22Rv1 (cell line): ENCODE measurements around the gene MIEF1.

Experiments
- ZFX ChIP-seq: fragments of 450-650 bp; IDR thresholded peaks from 2 replicates; pipeline ENCODE4 v1.6.1; 2017; ENCODE audit warnings: antibody characterized with exemption, borderline replicate concordance
- TF ChIP-seq, protein P1 (sequence below): fragments of 450-650 bp; IDR thresholded peaks from 2 replicates; pipeline ENCODE4 v1.5.1; 2017; ENCODE audit warnings: mild to moderate bottlenecking

DNA sequence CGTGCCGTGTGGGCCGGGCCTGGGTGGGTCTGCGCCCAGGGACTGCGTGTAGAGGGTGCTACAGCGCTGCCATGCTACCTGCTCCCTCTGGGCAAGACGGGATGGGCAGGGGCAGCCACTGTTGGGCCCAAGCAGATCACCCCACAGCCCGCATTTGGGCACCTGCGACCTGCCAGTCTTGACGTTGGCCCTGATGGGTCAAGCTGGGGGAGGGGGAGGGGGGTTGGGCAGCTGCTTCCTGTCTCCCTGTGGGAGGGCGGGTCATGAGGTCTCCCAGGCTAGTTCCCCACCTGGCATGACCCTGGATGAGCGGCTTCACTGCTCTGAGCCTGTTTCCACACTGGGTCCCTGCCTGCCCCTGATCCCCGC, 33.3 kb downstream of the MIEF1 start:
- TF ChIP-seq, protein P1, sequence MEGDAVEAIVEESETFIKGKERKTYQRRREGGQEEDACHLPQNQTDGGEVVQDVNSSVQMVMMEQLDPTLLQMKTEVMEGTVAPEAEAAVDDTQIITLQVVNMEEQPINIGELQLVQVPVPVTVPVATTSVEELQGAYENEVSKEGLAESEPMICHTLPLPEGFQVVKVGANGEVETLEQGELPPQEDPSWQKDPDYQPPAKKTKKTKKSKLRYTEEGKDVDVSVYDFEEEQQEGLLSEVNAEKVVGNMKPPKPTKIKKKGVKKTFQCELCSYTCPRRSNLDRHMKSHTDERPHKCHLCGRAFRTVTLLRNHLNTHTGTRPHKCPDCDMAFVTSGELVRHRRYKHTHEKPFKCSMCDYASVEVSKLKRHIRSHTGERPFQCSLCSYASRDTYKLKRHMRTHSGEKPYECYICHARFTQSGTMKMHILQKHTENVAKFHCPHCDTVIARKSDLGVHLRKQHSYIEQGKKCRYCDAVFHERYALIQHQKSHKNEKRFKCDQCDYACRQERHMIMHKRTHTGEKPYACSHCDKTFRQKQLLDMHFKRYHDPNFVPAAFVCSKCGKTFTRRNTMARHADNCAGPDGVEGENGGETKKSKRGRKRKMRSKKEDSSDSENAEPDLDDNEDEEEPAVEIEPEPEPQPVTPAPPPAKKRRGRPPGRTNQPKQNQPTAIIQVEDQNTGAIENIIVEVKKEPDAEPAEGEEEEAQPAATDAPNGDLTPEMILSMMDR = no peak
- no peak for TF ChIP-seq ZFX
